PC-3 (cell line): ENCODE results near the gene HBP1. TPM values are rescaled to one million over a fixed set of nuclear protein-coding genes. Genes with fewer than 3 reads are reported as not detected.

ENCODE experiments used
- ATAC-seq: fragments of 200-7000 bp; cut with Tn5 transposase; 2 replicates; pipeline ENCODE4 v1.9.1; 2020; ENCODE audit warnings: mild to moderate bottlenecking, moderate library complexity
- BruUV-seq: library from RNA; stranded (reverse); fragments of 400-500 nt; replicated peaks from 2 replicates; lab custom pipeline; 2021; lab: Mats Ljungman, UMichigan
- CTCF ChIA-PET: fragments of 300-600 bp; sonication (Branson Sonifier 250); formaldehyde crosslinking; loops from one replicate; lab custom pipeline; 2022; ENCODE audit warnings: antibody characterized with exemption; lab: Charles Lee
- POLR2A ChIA-PET: fragments of 300-600 bp; sonication (Branson Sonifier 250); formaldehyde crosslinking; loops from one replicate; lab custom pipeline; 2022; ENCODE audit warnings: antibody characterized with exemption; ENCODE audit not compliant: unreplicated experiment; lab: Charles Lee
- DNase-seq: peaks from one replicate; pipeline ENCODE4 v3.0.0-alpha.2; 2015
- H2AFZ ChIP-seq: fragments of 300-600 bp; sonication (generic); 2 replicates; pipeline ENCODE4 v1.6.0; 2016; ENCODE audit warnings: antibody characterized with exemption, low read length
- H3F3A ChIP-seq: fragments of 300-600 bp; sonication (generic); one replicate; pipeline ENCODE4 v1.6.0; 2017; ENCODE audit warnings: antibody characterized with exemption, low read length, control low read depth, mild to moderate bottlenecking; ENCODE audit not compliant: unreplicated experiment
- H3K27ac ChIP-seq: fragments of 300-600 bp; sonication (generic); 2 replicates; pipeline ENCODE4 v1.5.1; 2016; ENCODE audit warnings: mild to moderate bottlenecking, low read length
- H3K27me3 ChIP-seq: fragments of 300-600 bp; sonication (generic); 2 replicates; pipeline ENCODE4 v1.6.1; 2016; ENCODE audit warnings: low read length, mixed read lengths
- H3K36me3 ChIP-seq: fragments of 300-600 bp; sonication (generic); 2 replicates; pipeline ENCODE4 v1.6.1; 2016; ENCODE audit warnings: low read depth, mixed run types, low read length, mixed read lengths
- H3K4me1 ChIP-seq: fragments of 300-600 bp; sonication (generic); 2 replicates; pipeline ENCODE4 v1.5.1; 2016; ENCODE audit warnings: low read length; ENCODE audit not compliant: insufficient read depth
- H3K4me2 ChIP-seq: fragments of 300-600 bp; sonication (generic); 2 replicates; pipeline ENCODE4 v1.6.0; 2016; ENCODE audit warnings: low read length
- H3K4me3 ChIP-seq: fragments of 300-600 bp; sonication (generic); 2 replicates; pipeline ENCODE4 v1.5.1; 2016; ENCODE audit warnings: mild to moderate bottlenecking, low read length, mixed read lengths
- H3K79me2 ChIP-seq: fragments of 300-600 bp; sonication (generic); 2 replicates; pipeline ENCODE4 v1.6.1; 2017; ENCODE audit warnings: low read length, mixed read lengths
- H3K9ac ChIP-seq: fragments of 300-600 bp; sonication (generic); 2 replicates; pipeline ENCODE4 v1.6.0; 2016; ENCODE audit warnings: mild to moderate bottlenecking, low read length
- H3K9me2 ChIP-seq: fragments of 300-600 bp; sonication (generic); replicated peaks from 2 replicates; pipeline ENCODE4 v1.6.1; 2016; ENCODE audit warnings: mixed run types, low read length, mixed read lengths
- H3K9me3 ChIP-seq: fragments of 300-600 bp; sonication (generic); 2 replicates; pipeline ENCODE4 v1.6.1; 2016; ENCODE audit warnings: low read length, mixed read lengths
- H4K20me1 ChIP-seq: fragments of 300-600 bp; sonication (generic); 2 replicates; pipeline ENCODE4 v1.6.1; 2016; ENCODE audit warnings: low read length, mixed read lengths
- CTCF ChIP-seq: fragments of 300-600 bp; sonication (generic); conservative IDR thresholded peaks from 2 replicates; pipeline ENCODE4 v1.5.1; 2017; ENCODE audit warnings: antibody characterized with exemption, low read depth, mild to moderate bottlenecking, low read length
- EZH2 ChIP-seq: fragments of 300-600 bp; sonication (generic); IDR thresholded peaks from one replicate; pipeline ENCODE4 v1.6.1; 2017; ENCODE audit warnings: antibody characterized with exemption, mild to moderate bottlenecking, low read length; ENCODE audit not compliant: unreplicated experiment
- EZH2phosphoT487 ChIP-seq: fragments of 300-600 bp; sonication (generic); IDR thresholded peaks from 2 replicates; pipeline ENCODE4 v1.6.1; 2018; ENCODE audit warnings: mild to moderate bottlenecking, antibody characterized with exemption, low read length, borderline replicate concordance
- intact Hi-C: fragments of 100-400 bp; cut with micrococcal nuclease; formaldehyde crosslinking; loops from 2 replicates; pipeline ENCODE4 v1.9.0; 2023
- total RNA-seq: library from RNA; depleted of rRNA; stranded (reverse); fragments of >200 nt; gene quantifications from 2 replicates; pipeline ENCODE4 v1.2.3, GENCODE V29; 2014

The HBP1 gene
- total RNA-seq, 1 experiment from 2014 or later, result 13.0 TPM

- H4K20me1 ChIP-seq, result peaks cover 8% of the 10 kb centered on the region; the same call in 1 of the 2 replicates
- no peaks in the 10 kb centered on the region for H3K9me3 ChIP-seq
- H2AFZ ChIP-seq, result peak overlapping the region; percentile 100
- no peaks in the 10 kb centered on the region for H3K36me3 ChIP-seq
- POLR2A ChIA-PET, result interaction anchor here (0.6 kb wide), 1 partner anchor 742 kb away, joined by 8 read pairs; no protein-coding TSS in a partner anchor
- H3K4me3 ChIP-seq, result peak overlapping the region; percentile 83
- H3K4me2 ChIP-seq, result peak overlapping the region; percentile 99
- CTCF ChIA-PET, result interaction anchor here (0.7 to 1.0 kb wide), 4 partner anchors 14 to 397 kb away, joined by 3 to 11 read pairs (median 4); partner anchors contain the start of genes COG5 and DUS4L
- H3K79me2 ChIP-seq, result peaks cover 17% of the 10 kb centered on the region
- intact Hi-C loops, result loop anchor here (1.0 to 10.0 kb wide), 2 partner anchors 17 to 848 kb away; no protein-coding TSS in a partner anchor
- peaks cover 26% of the 10 kb centered on the region for H3K4me1 ChIP-seq
- TF ChIP-seq EZH2 (no peak), CTCF (no peak), EZH2phosphoT487 (no peak)
- no peaks in the 10 kb centered on the region for H3K27me3 ChIP-seq
- no peak for DNase-seq
- H3F3A ChIP-seq, result no peaks in the 10 kb centered on the region
- BruUV-seq, result no TSS peak
- H3K9me2 ChIP-seq, result no peaks in the 10 kb centered on the region
- H3K27ac ChIP-seq, result peak overlapping the region; percentile 30
- peak overlapping the region; percentile 65 for H3K9ac ChIP-seq
- no peak for ATAC-seq
Observed at GRCh38 chr7:107166736-107167426, 1.9 kb upstream of the HBP1 start.

DNA sequence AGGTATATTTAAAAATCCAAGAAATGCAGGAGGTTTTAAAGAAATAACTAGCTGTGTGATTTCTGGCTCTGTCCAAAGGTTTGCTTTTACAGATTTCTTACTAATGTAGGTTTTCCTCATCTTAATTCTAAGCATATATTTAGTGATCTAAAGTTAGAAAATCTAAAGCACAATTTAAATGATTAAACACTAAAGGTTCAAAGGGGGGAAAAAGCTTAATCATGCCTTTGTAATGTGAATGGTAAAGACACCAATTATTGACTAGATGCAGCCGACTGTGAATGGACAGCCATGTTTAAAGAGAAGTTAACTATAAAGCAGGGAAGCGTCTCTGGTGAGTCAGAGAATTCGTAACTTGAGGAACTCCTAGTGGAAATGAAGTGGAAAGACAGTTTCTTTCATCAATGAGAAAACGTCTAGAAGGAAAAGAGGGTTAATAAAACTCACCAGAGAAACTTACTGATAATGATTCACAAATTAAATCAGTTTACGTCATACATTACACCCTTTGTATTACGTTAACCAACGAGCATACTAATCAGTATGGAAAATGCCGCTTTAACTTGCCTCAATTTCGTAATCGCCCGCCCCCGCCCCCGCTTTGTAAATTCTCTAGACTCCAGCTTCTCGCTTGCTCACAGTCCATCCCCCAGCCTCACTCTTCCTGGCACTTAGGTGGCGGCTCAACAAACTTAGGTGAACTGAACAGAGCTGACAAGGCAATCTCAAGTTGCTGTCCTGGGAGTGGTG is 1.1 kb upstream of the HBP1 start:
- H3K4me3 ChIP-seq, result peak overlapping the region; percentile 83
- ATAC-seq, result peak; percentile 7
- no peak for TF ChIP-seq EZH2phosphoT487
- no peak for TF ChIP-seq EZH2
- TF ChIP-seq CTCF, result peak; percentile 56
- no peaks in the 10 kb centered on the region for H3K27me3 ChIP-seq
- peaks cover 25% of the 10 kb centered on the region for H3K79me2 ChIP-seq
- no peaks in the 10 kb centered on the region for H3K9me3 ChIP-seq
- H3K9me2 ChIP-seq, result no peaks in the 10 kb centered on the region
- ChIA-PET POLR2A (interaction anchor here (0.5 kb wide), 1 partner anchor 166 kb away, joined by 3 read pairs; no protein-coding TSS in a partner anchor), CTCF (interaction anchor here (0.6 to 1.1 kb wide), 7 partner anchors 15 to 846 kb away, joined by 3 to 11 read pairs (median 5); no protein-coding TSS in a partner anchor)
- peak; percentile 78 for DNase-seq
- intact Hi-C loops, result loop anchor here (1.0 to 10.0 kb wide), 2 partner anchors 17 to 847 kb away; no protein-coding TSS in a partner anchor
- peak overlapping the region; percentile 100 for H2AFZ ChIP-seq
- H3F3A ChIP-seq, result no peaks in the 10 kb centered on the region
- TSS peak; percentile 90 for BruUV-seq
- peaks cover 8% of the 10 kb centered on the region; the same call in 1 of the 2 replicates for H4K20me1 ChIP-seq
- H3K27ac ChIP-seq, result peak overlapping the region; percentile 65
- H3K4me1 ChIP-seq, result peaks cover 26% of the 10 kb centered on the region
- peak overlapping the region; percentile 99 for H3K4me2 ChIP-seq
- peak overlapping the region; percentile 65 for H3K9ac ChIP-seq
- no peaks in the 10 kb centered on the region for H3K36me3 ChIP-seq
